ENCODE data around the gene TMEM38B. TPM values are rescaled to one million over a fixed set of nuclear protein-coding genes. Genes with fewer than 3 reads are reported as not detected.
"Not testable (repeated sequence)": the region's sequence is repeated elsewhere in the genome, so short reads cannot be mapped to it uniquely, and the experiment has no call there.

TMEM38B gene
- total RNA-seq, 1 donor from 2014 or later: 12.1 TPM

DNA sequence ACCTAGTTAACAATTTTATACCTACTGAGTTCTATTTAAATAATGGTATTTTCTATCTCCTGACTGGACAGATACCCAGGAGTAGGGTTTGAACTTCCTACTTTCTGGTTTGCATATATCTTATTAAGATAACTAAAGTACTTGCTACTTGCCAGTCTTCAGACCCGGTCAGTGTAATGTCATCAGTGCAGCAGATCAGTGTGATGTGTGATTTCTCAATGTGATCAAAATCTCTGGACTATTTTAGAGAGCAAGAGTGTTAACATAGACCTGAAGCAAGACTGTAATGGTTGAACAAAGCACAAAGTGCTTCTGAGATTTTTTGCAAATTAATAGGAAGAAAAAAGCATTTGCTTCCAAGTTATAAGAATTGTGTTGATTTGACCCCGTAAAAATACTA lies 6.8 kb downstream of the TMEM38B start:
- no peak for DNase-seq (ENCODE audit: low spot score)
- H3K9me3 Mint-ChIP-seq (ENCODE audit: low read depth): no peaks in the 10 kb centered on the region
- TF ChIP-seq, protein P1, sequence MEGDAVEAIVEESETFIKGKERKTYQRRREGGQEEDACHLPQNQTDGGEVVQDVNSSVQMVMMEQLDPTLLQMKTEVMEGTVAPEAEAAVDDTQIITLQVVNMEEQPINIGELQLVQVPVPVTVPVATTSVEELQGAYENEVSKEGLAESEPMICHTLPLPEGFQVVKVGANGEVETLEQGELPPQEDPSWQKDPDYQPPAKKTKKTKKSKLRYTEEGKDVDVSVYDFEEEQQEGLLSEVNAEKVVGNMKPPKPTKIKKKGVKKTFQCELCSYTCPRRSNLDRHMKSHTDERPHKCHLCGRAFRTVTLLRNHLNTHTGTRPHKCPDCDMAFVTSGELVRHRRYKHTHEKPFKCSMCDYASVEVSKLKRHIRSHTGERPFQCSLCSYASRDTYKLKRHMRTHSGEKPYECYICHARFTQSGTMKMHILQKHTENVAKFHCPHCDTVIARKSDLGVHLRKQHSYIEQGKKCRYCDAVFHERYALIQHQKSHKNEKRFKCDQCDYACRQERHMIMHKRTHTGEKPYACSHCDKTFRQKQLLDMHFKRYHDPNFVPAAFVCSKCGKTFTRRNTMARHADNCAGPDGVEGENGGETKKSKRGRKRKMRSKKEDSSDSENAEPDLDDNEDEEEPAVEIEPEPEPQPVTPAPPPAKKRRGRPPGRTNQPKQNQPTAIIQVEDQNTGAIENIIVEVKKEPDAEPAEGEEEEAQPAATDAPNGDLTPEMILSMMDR (IDR thresholded peaks at IDR 0.05): no peak
- H3K4me3 Mint-ChIP-seq (ENCODE audit: unreplicated experiment): no peak overlapping the region
- H3K27me3 Mint-ChIP-seq (ENCODE audit: low read depth): no peaks in the 10 kb centered on the region
- H3K36me3 Mint-ChIP-seq (ENCODE audit: low read depth): peaks cover under 1% of the 10 kb centered on the region
- H3K4me1 Mint-ChIP-seq (ENCODE audit: low read depth): peaks cover 15% of the 10 kb centered on the region
- no peak overlapping the region for H3K27ac Mint-ChIP-seq (ENCODE audit: unreplicated experiment)

DNA sequence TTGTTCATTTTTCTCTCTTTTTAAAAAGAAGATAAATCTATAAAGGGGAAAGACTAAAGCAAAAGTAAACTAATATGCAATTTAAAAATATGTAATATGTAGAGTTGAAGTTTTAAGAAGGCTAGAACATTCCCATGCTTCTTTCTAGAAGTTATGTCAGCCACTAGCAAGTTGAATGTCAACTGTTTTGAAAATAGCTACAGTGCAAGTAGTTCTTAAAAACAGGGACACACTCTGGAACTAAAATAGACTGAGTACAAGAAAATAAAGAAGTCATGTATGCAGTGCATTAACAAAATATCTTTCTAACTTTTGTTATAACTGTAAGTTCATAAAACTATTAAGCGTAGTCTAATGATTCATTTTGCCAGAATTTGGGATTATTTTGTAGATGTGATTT lies 7.9 kb downstream of the TMEM38B start:
- Mint-ChIP-seq H3K4me3 (ENCODE audit: unreplicated experiment) (no peak overlapping the region), H3K36me3 (ENCODE audit: low read depth) (peaks cover 2% of the 10 kb centered on the region), H3K27ac (ENCODE audit: unreplicated experiment) (no peak overlapping the region), H3K27me3 (ENCODE audit: low read depth) (no peaks in the 10 kb centered on the region), H3K4me1 (ENCODE audit: low read depth) (peaks cover 15% of the 10 kb centered on the region), H3K9me3 (ENCODE audit: low read depth) (no peaks in the 10 kb centered on the region)
- no peak for DNase-seq (ENCODE audit: low spot score)
- TF ChIP-seq, protein P1 (IDR thresholded peaks at IDR 0.05): no peak

DNA sequence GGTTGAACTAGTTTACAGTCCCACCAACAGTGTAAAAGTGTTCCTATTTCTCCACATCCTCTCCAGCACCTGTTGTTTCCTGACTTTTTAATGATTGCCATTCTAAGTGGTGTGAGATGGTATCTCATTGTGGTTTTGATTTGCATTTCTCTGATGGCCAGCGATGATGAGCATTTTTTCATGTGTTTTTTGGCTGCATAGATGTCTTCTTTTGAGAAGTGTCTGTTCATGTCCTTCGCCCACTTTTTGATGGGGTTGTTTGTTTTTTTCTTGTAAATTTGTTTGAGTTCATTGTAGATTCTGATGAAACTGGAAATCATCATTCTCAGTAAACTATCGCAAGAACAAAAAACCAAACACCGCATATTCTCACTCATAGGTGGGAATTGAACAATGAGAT lies 9.3 kb downstream of the TMEM38B start:
- not testable (repeated sequence) for H3K36me3 Mint-ChIP-seq (ENCODE audit: low read depth); H3K27me3 Mint-ChIP-seq (ENCODE audit: low read depth); DNase-seq (ENCODE audit: low spot score); H3K4me1 Mint-ChIP-seq (ENCODE audit: low read depth); H3K27ac Mint-ChIP-seq (ENCODE audit: unreplicated experiment); H3K4me3 Mint-ChIP-seq (ENCODE audit: unreplicated experiment); H3K9me3 Mint-ChIP-seq (ENCODE audit: low read depth)

- no peak overlapping the region for H3K4me3 Mint-ChIP-seq (ENCODE audit: unreplicated experiment)
- DNase-seq (ENCODE audit: low spot score): no peak
- TF ChIP-seq, protein P1 (IDR thresholded peaks at IDR 0.05): no peak
- H3K9me3 Mint-ChIP-seq (ENCODE audit: low read depth): no peaks in the 10 kb centered on the region
- peaks cover 2% of the 10 kb centered on the region for H3K36me3 Mint-ChIP-seq (ENCODE audit: low read depth)
- no peaks in the 10 kb centered on the region for H3K4me1 Mint-ChIP-seq (ENCODE audit: low read depth)
- no peaks in the 10 kb centered on the region for H3K27me3 Mint-ChIP-seq (ENCODE audit: low read depth)
- no peak overlapping the region for H3K27ac Mint-ChIP-seq (ENCODE audit: unreplicated experiment)
Measured at GRCh38 chr9:105706156-105706555, 11.8 kb downstream of the TMEM38B start.

DNA sequence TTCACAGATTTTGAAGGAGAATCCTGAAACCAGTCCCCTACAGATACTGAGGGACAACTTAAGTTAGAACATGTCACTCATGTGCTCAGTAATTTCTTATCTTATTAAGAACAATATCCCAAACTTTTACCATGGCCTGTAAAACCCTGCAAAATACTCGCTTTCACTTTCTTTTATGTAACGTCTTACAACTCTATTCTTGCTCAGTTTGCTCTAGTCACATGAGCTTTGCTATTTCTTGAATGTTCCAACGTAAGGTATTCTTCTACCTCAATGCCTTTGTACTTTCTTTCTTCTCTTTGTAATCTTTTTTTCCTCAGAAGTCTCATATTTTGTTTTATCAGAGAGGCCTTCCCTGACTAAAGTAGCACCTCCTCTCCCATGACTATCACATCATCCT lies 14.1 kb downstream of the TMEM38B start:
- no peaks in the 10 kb centered on the region for H3K27me3 Mint-ChIP-seq (ENCODE audit: low read depth)
- TF ChIP-seq, protein P1 (IDR thresholded peaks at IDR 0.05): no peak
- DNase-seq (ENCODE audit: low spot score): no peak
- no peak overlapping the region for H3K4me3 Mint-ChIP-seq (ENCODE audit: unreplicated experiment)
- H3K36me3 Mint-ChIP-seq (ENCODE audit: low read depth): peaks cover 2% of the 10 kb centered on the region
- no peaks in the 10 kb centered on the region for H3K4me1 Mint-ChIP-seq (ENCODE audit: low read depth)
- no peak overlapping the region for H3K27ac Mint-ChIP-seq (ENCODE audit: unreplicated experiment)
- H3K9me3 Mint-ChIP-seq (ENCODE audit: low read depth): no peaks in the 10 kb centered on the region

- no peak for DNase-seq (ENCODE audit: low spot score)
- TF ChIP-seq, protein P1 (IDR thresholded peaks at IDR 0.05): no peak
- Mint-ChIP-seq H3K36me3 (ENCODE audit: low read depth) (peaks cover 6% of the 10 kb centered on the region), H3K27me3 (ENCODE audit: low read depth) (no peaks in the 10 kb centered on the region), H3K27ac (ENCODE audit: unreplicated experiment) (no peak overlapping the region), H3K4me3 (ENCODE audit: unreplicated experiment) (no peak overlapping the region), H3K4me1 (ENCODE audit: low read depth) (no peaks in the 10 kb centered on the region), H3K9me3 (ENCODE audit: low read depth) (peaks cover 8% of the 10 kb centered on the region)
Measured at GRCh38 chr9:105710638-105711037, 16.3 kb downstream of the TMEM38B start.

Measured in chondrocyte (in vitro differentiated cells).